ENCODE data around the gene DYDC1.

DNA sequence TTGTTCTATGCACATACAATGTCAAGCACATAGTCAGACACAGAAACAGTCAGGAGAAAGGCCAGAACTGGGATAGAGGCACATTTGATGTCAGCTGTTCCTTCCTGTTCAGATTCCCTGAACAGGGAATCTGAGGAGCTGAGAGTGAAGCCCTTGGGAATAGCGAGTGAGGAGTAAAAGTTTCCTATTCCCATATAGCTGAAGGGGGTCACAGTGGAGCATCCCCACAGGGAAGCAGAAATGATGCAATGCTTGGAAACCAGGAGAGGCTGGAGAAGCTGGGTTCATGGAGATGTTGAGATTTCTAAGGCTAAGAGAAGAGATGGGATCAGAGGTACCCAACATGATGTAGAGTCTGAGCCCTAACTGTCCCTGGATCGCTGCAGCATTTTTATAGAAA, 40.5 kb upstream of the DYDC1 start:
- TF ChIP-seq CTCF (IDR thresholded peaks at IDR 0.05): no peak
- no peak for TF ChIP-seq POLR2A (IDR thresholded peaks at IDR 0.05)
- no peak for TF ChIP-seq POLR2AphosphoS5 (IDR thresholded peaks at IDR 0.05)

Measured in breast epithelium (tissue), 3 donors.